K562 (cell line): ENCODE measurements around the gene RND1. TPM values are rescaled to one million over a fixed set of nuclear protein-coding genes. Genes with fewer than 3 reads are reported as not detected.

ENCODE experiments used
- EP400 ChIP-seq: fragments of 450-650 bp; IDR thresholded peaks from 2 replicates; pipeline ENCODE4 v1.6.1; 2017; ENCODE audit warnings: antibody characterized with exemption, mild to moderate bottlenecking, moderate library complexity
- GABPA ChIP-seq: fragments of 200-800 bp; sonication (Bioruptor generic); conservative IDR thresholded peaks from 2 replicates; pipeline ENCODE4 v1.6.1; 2016; ENCODE audit warnings: low read depth, missing genetic modification characterization, missing compliant biosample characterization
- GABPB1 ChIP-seq: sonication (generic); formaldehyde crosslinking; IDR thresholded peaks from 2 replicates; pipeline ENCODE4 v1.8.0; 2022; ENCODE audit warnings: mild to moderate bottlenecking, missing genetic modification reagents
- HDAC1 ChIP-seq, 2 experiments: fragments of 450-650 bp; IDR thresholded peaks; 2 replicates each; pipeline ENCODE4 v1.6.1; 2016 to 2017; ENCODE audit warnings: inconsistent platforms in 1 of 2, mild to moderate bottlenecking in 1 of 2, moderate library complexity in 1 of 2
- HDGF ChIP-seq: fragments of 450-650 bp; IDR thresholded peaks from 2 replicates; pipeline ENCODE4 v1.6.1; 2016
- KLF16 ChIP-seq: IDR thresholded peaks from 2 replicates; pipeline ENCODE4 v1.6.1; 2016; ENCODE audit warnings: antibody characterized with exemption
- NFIC ChIP-seq: fragments of 450-650 bp; IDR thresholded peaks from 2 replicates; pipeline ENCODE4 v1.6.1; 2017; ENCODE audit warnings: mild to moderate bottlenecking, inconsistent platforms
- SREBF1 ChIP-seq: fragments of 150-350 bp; IDR thresholded peaks from 2 replicates; pipeline ENCODE4 v1.6.1; 2014; ENCODE audit warnings: antibody characterized with exemption, low read depth, low read length, borderline replicate concordance
- TEAD1 ChIP-seq, 2 experiments: fragments of 450-650 bp in 1 of 2; sonication (generic) in 1 of 2; formaldehyde crosslinking; IDR thresholded peaks; 2 replicates each; pipeline versions ENCODE4 v1.4.0 to v1.8.0; 2020 to 2022; ENCODE audit warnings: mild to moderate bottlenecking in 2 of 2, missing genetic modification reagents in 1 of 2
- YY1 ChIP-seq, 3 experiments: IDR thresholded peaks; 2 replicates each; pipeline ENCODE4 v1.6.1; 2011; ENCODE audit warnings: low read length in 2 of 3, mild to moderate bottlenecking in 2 of 3, moderate library complexity in 2 of 3, borderline replicate concordance in 1 of 3, control low read depth in 1 of 3, low read depth in 1 of 3; ENCODE audit not compliant: insufficient read depth in 3 of 3, insufficient replicate concordance in 2 of 3, control insufficient read depth in 1 of 3, insufficient read length in 1 of 3; ENCODE audit errors: extremely low read depth in 1 of 3
- polyA plus RNA-seq, 8 experiments: library from polyadenylated mRNA; depleted of rRNA in 4 of 8; stranded (reverse) in 5 of 8; unstranded in 3 of 8; fragments of >200 nt; fragmentation: Nextera tagmentation in 2 of 8; fragmentation: Illumina TruSeq in 1 of 8; extraction: Ambion mirVana in 2 of 8; extraction: Trizol in 1 of 8; gene quantifications; 2 replicates each; pipeline versions ENCODE4 v1.2.1 to v1.2.3, GENCODE V29; 2011 to 2014; ENCODE audit warnings: inconsistent platforms in 1 of 8, missing spikeins in 1 of 8
- total RNA-seq, 7 experiments: library from RNA; depleted of rRNA in 6 of 7; stranded (reverse); fragments of >200 nt in 6 of 7; fragmentation: Illumina TruSeq in 2 of 7; extraction: Trizol in 2 of 7; gene quantifications; 2 replicates each; pipeline versions ENCODE4 v1.2.1 to v1.2.3, GENCODE V29; 2011 to 2021; ENCODE audit warnings: low replicate concordance in 1 of 7
- TF ChIP-seq, protein P1 (sequence below), 2 experiments: fragments of 450-650 bp in 1 of 2; sonication (generic) in 1 of 2; formaldehyde crosslinking in 1 of 2; IDR thresholded peaks; 2 replicates each; pipeline versions ENCODE4 v1.7.1 to v1.9.0; 2016 to 2022; ENCODE audit warnings: inconsistent platforms in 1 of 2, mild to moderate bottlenecking in 1 of 2, missing genetic modification reagents in 1 of 2
- TF ChIP-seq, protein P2 (sequence below): sonication (generic); formaldehyde crosslinking; IDR thresholded peaks from 2 replicates; pipeline ENCODE4 v1.8.0; 2022; ENCODE audit warnings: mild to moderate bottlenecking, missing genetic modification reagents
- TF ChIP-seq, protein P3 (sequence below): fragments of 450-650 bp; IDR thresholded peaks from one replicate; pipeline ENCODE4 v1.6.1; 2018; ENCODE audit warnings: mild to moderate bottlenecking, moderate library complexity; ENCODE audit not compliant: partially characterized antibody

The RND1 gene
- total and polyA plus RNA-seq, 9 of the 15 experiments (the other 6 are each of a cell fraction or from before 2014, with no cell fraction given) = 0.18 to 0.78 (median 0.58) TPM; not detected in 2

DNA sequence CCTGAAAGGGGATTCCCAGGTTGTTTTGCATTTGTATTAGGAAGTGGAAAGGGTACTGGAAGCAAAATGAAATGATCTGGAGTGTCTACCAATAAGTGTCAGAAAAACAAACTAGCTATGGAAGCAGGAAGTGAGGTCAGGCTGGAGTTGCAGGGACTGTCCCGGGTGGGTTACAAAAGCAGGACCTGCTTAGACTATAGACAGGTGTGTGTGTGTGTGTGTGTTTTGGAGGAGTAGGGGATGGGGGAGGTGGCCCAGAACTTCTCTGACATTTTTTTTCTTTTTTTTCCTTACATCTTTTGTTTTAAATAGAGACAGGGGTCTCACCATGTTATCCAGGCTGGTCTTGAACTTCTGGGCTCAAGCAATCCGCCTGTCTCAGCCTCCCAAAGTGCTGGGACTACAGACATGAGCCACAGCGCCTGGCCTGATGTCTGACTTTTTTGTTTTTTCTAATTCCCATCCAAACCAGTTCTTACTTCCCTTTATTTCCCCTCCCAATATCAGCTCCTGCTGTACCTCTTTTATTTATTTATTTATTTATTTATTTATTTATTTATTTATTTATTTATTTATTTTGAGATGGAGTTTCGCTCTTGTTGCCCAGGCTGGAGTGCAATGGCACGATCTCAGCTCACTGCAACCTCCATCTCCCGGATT is 512 bp upstream of the RND1 start (continued):
- TF ChIP-seq, protein P1, sequence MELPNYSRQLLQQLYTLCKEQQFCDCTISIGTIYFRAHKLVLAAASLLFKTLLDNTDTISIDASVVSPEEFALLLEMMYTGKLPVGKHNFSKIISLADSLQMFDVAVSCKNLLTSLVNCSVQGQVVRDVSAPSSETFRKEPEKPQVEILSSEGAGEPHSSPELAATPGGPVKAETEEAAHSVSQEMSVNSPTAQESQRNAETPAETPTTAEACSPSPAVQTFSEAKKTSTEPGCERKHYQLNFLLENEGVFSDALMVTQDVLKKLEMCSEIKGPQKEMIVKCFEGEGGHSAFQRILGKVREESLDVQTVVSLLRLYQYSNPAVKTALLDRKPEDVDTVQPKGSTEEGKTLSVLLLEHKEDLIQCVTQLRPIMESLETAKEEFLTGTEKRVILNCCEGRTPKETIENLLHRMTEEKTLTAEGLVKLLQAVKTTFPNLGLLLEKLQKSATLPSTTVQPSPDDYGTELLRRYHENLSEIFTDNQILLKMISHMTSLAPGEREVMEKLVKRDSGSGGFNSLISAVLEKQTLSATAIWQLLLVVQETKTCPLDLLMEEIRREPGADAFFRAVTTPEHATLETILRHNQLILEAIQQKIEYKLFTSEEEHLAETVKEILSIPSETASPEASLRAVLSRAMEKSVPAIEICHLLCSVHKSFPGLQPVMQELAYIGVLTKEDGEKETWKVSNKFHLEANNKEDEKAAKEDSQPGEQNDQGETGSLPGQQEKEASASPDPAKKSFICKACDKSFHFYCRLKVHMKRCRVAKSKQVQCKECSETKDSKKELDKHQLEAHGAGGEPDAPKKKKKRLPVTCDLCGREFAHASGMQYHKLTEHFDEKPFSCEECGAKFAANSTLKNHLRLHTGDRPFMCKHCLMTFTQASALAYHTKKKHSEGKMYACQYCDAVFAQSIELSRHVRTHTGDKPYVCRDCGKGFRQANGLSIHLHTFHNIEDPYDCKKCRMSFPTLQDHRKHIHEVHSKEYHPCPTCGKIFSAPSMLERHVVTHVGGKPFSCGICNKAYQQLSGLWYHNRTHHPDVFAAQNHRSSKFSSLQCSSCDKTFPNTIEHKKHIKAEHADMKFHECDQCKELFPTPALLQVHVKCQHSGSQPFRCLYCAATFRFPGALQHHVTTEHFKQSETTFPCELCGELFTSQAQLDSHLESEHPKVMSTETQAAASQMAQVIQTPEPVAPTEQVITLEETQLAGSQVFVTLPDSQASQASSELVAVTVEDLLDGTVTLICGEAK (IDR thresholded peaks at IDR 0.05) = peak; percentile 42; the same call in 1 of the 2 replicates
- TF ChIP-seq, protein P1 (CRISPR knock-in tag; IDR thresholded peaks at IDR 0.05) = no peak
- TF ChIP-seq GABPB1 (CRISPR knock-in tag) (peak; percentile 65), KLF16 (0 out of 2 replicates have a peak, but pooled peaks have one; percentile 10), HDGF (peak; percentile 64; the same call in 1 of the 2 replicates), NFIC (peak; percentile 12; the same call in 1 of the 2 replicates), GABPA (tag) (peak; percentile 28; the same call in 1 of the 2 replicates), YY1 (IDR thresholded peaks at IDR 0.05; ENCODE audit: borderline replicate concordance in 1 of 3, control insufficient read depth in 1 of 3, extremely low read depth in 1 of 3, insufficient read depth in 3 of 3, insufficient read length in 1 of 3, insufficient replicate concordance in 2 of 3, low read depth in 1 of 3, low read length in 2 of 3) (peak in 1 of 3 experiments; percentile 1), TEAD1 (CRISPR knock-in tag; IDR thresholded peaks at IDR 0.05) (no peak), EP400 (0 out of 2 replicates have a peak, but pooled peaks have one; percentile 36), HDAC1 (IDR thresholded peaks at IDR 0.05) (0 out of 4 replicates have a peak, but pooled peaks of 1 of the 2 experiments have one; percentile 15), SREBF1 (no peak)
- TF ChIP-seq, protein P2, sequence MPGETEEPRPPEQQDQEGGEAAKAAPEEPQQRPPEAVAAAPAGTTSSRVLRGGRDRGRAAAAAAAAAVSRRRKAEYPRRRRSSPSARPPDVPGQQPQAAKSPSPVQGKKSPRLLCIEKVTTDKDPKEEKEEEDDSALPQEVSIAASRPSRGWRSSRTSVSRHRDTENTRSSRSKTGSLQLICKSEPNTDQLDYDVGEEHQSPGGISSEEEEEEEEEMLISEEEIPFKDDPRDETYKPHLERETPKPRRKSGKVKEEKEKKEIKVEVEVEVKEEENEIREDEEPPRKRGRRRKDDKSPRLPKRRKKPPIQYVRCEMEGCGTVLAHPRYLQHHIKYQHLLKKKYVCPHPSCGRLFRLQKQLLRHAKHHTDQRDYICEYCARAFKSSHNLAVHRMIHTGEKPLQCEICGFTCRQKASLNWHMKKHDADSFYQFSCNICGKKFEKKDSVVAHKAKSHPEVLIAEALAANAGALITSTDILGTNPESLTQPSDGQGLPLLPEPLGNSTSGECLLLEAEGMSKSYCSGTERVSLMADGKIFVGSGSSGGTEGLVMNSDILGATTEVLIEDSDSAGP (CRISPR knock-in tag) = peak; percentile 91; the same call in 1 of the 2 replicates
- TF ChIP-seq, protein P3, sequence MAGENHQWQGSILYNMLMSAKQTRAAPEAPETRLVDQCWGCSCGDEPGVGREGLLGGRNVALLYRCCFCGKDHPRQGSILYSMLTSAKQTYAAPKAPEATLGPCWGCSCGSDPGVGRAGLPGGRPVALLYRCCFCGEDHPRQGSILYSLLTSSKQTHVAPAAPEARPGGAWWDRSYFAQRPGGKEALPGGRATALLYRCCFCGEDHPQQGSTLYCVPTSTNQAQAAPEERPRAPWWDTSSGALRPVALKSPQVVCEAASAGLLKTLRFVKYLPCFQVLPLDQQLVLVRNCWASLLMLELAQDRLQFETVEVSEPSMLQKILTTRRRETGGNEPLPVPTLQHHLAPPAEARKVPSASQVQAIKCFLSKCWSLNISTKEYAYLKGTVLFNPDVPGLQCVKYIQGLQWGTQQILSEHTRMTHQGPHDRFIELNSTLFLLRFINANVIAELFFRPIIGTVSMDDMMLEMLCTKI = no peak
